Measurements from ENCODE around the gene AMIGO2. TPM values are rescaled to one million over a fixed set of nuclear protein-coding genes. Genes with fewer than 3 reads are reported as not detected.

AMIGO2 gene
- total and polyA plus RNA-seq, 9 of the 15 experiments (the other 6 are each of a cell fraction or from before 2014, with no cell fraction given): 2.0 to 8.3 (median 3.8) TPM

DNA sequence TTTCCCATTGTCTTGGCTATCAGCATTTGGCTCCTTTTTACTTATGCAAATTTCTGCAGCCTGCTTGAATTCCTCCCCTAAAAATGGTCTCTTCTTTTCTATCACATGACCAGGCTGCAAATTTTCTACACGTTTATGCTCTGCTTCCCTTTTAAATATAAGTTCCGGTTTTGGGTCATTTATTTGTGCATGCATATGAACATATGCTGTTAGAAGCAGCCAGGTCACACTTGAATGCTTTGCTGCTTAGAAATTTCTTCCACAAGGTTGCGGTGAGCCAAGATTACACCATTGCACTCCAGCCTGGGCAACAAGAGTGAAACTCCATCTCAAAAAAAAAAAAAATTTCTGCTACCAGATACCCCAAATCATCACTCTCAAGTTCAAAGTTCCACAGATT, 28.5 kb downstream of the AMIGO2 start (continued):
- TF ChIP-seq ZNF280B (CRISPR knock-in tag; IDR thresholded peaks at IDR 0.05) (0 out of 2 replicates have a peak, but pooled peaks have one; percentile 50), ETV1 (tag; conservative IDR thresholded peaks at IDR 0.05; ENCODE audit: low read depth) (peak; percentile 91), CBX3 (IDR thresholded peaks at IDR 0.05; ENCODE audit: borderline replicate concordance in 1 of 2, low read length in 2 of 2) (0 out of 3 replicates have a peak, but pooled peaks of 1 of the 2 experiments have one; percentile 39), ZEB2 (IDR thresholded peaks at IDR 0.05) (0 out of 2 replicates have a peak, but pooled peaks have one; percentile 28)

GRCh38 chr12:47048541-47048940, 31.2 kb downstream of the AMIGO2 start:
- no peak overlapping the region for H3K27ac ChIP-seq (ENCODE audit: extremely low read depth, low read depth, low read length)
- intact Hi-C loops (cut with micrococcal nuclease): no loop called here
- no peaks in the 10 kb centered on the region for H3K36me3 ChIP-seq (ENCODE audit: control insufficient read depth, insufficient read depth, low read length)
- DNase-seq (ENCODE audit: extremely low read depth in 1 of 4, low spot score in 3 of 4): no peak
- H3K9ac ChIP-seq (ENCODE audit: insufficient read depth in 1 of 2, low read depth in 2 of 2, low read length in 2 of 2): no peak overlapping the region
- H3K79me2 ChIP-seq (ENCODE audit: control insufficient read depth, insufficient read depth, low read length): no peaks in the 10 kb centered on the region
- ATAC-seq: no peak
- no peak for FAIRE-seq
- H3K4me1 ChIP-seq (replicated peaks in 1 of 2; ENCODE audit: control insufficient read depth in 2 of 2, insufficient read depth in 2 of 2, low read length in 2 of 2): no peaks in the 10 kb centered on the region
- in situ Hi-C loops (cut with MboI): no loop called here
- no peaks in the 10 kb centered on the region; the same call in none of the 2 replicates for H3K9me3 ChIP-seq (replicated peaks; ENCODE audit: control insufficient read depth, insufficient read depth, low read depth, low read length)
- H3K27me3 ChIP-seq (ENCODE audit: control insufficient read depth in 2 of 2, insufficient read depth in 2 of 2, low read length in 2 of 2): no peaks in the 10 kb centered on the region
- H3K4me3 ChIP-seq: no peak overlapping the region
- POLR2A ChIA-PET: no interaction called here
- no peaks in the 10 kb centered on the region for H4K20me1 ChIP-seq (replicated peaks; ENCODE audit: control insufficient read depth, insufficient read depth, low read length)
- no peaks in the 10 kb centered on the region for H3K9me1 ChIP-seq (ENCODE audit: control insufficient read depth, insufficient read depth, low read length)
- CTCF ChIA-PET (ENCODE audit: low intra/inter-chr PET ratio): no interaction called here
- BruUV-seq (replicated peaks): no TSS peak
- H3K4me2 ChIP-seq (ENCODE audit: insufficient read depth, low read length): no peak overlapping the region
- H2AFZ ChIP-seq (ENCODE audit: low read depth, low read length): no peak overlapping the region
- no peak for TF ChIP-seq FOXJ2 (tag; IDR thresholded peaks at IDR 0.05)
- no peak for TF ChIP-seq ZNF586 (CRISPR knock-in tag; conservative IDR thresholded peaks at IDR 0.05)
- no peak for TF ChIP-seq HDGF (IDR thresholded peaks at IDR 0.05)
- no peak for TF ChIP-seq ZNF3 (CRISPR knock-in tag; IDR thresholded peaks at IDR 0.05)
- no peak for TF ChIP-seq PHB2 (IDR thresholded peaks at IDR 0.05; ENCODE audit: low read depth)
- TF ChIP-seq, protein P1, sequence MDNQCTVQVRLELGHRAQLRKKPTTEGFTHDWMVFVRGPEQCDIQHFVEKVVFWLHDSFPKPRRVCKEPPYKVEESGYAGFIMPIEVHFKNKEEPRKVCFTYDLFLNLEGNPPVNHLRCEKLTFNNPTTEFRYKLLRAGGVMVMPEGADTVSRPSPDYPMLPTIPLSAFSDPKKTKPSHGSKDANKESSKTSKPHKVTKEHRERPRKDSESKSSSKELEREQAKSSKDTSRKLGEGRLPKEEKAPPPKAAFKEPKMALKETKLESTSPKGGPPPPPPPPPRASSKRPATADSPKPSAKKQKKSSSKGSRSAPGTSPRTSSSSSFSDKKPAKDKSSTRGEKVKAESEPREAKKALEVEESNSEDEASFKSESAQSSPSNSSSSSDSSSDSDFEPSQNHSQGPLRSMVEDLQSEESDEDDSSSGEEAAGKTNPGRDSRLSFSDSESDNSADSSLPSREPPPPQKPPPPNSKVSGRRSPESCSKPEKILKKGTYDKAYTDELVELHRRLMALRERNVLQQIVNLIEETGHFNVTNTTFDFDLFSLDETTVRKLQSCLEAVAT (IDR thresholded peaks at IDR 0.05): no peak
- TF ChIP-seq, protein P2, sequence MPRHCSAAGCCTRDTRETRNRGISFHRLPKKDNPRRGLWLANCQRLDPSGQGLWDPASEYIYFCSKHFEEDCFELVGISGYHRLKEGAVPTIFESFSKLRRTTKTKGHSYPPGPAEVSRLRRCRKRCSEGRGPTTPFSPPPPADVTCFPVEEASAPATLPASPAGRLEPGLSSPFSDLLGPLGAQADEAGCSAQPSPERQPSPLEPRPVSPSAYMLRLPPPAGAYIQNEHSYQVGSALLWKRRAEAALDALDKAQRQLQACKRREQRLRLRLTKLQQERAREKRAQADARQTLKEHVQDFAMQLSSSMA (CRISPR knock-in tag; IDR thresholded peaks at IDR 0.05): no peak
- TF ChIP-seq NFXL1 (CRISPR knock-in tag; IDR thresholded peaks at IDR 0.05): no peak
- no peak for TF ChIP-seq SIN3A (IDR thresholded peaks at IDR 0.05; ENCODE audit: borderline replicate concordance in 2 of 2, control insufficient read depth in 1 of 2, low read depth in 2 of 2, low read length in 2 of 2)
- no peak for TF ChIP-seq LEF1 (IDR thresholded peaks at IDR 0.05)
- no peak for TF ChIP-seq HNRNPUL1 (IDR thresholded peaks at IDR 0.05; ENCODE audit: low read length)
- no peak for TF ChIP-seq ZBTB11 (CRISPR knock-in tag; IDR thresholded peaks at IDR 0.05)
